HG02852 (cell line): ENCODE measurements around the gene CELF2.

Experiments
- ATAC-seq: cut with Tn5 transposase; IDR thresholded peaks from one replicate; pipeline ENCODE4 v1.9.1; 2021; ENCODE audit warnings: mild to moderate bottlenecking, moderate library complexity; ENCODE audit not compliant: unreplicated experiment

CELF2 gene

GRCh38 chr10:11020548-11020942 lies 2.9 kb downstream of the CELF2 start:
- no peak for ATAC-seq

- no peak for ATAC-seq
These were observed 4.5 kb downstream of the CELF2 start for GRCh38 chr10:11022213-11022612.

- ATAC-seq = no peak
These were observed 5.6 kb downstream of the CELF2 start for GRCh38 chr10:11023009-11023953.

GRCh38 chr10:11024596-11024995 lies 6.9 kb downstream of the CELF2 start:
- no peak for ATAC-seq

GRCh38 chr10:11025978-11026377 lies 8.3 kb downstream of the CELF2 start:
- ATAC-seq = no peak

GRCh38 chr10:11026773-11027172 lies 9.1 kb downstream of the CELF2 start:
- no peak for ATAC-seq

- ATAC-seq = no peak
These were observed 17.1 kb downstream of the CELF2 start for GRCh38 chr10:11034762-11035161.

- ATAC-seq = no peak
These were observed 17.8 kb downstream of the CELF2 start for GRCh38 chr10:11035301-11035991.

- ATAC-seq = no peak
These were observed 18.8 kb downstream of the CELF2 start for GRCh38 chr10:11036424-11037011.

GRCh38 chr10:11037991-11038390 lies 20.3 kb downstream of the CELF2 start:
- ATAC-seq = no peak

GRCh38 chr10:11042357-11042756 lies 24.7 kb downstream of the CELF2 start:
- ATAC-seq = no peak

- no peak for ATAC-seq
These were observed 25.4 kb downstream of the CELF2 start for GRCh38 chr10:11043039-11043438.

GRCh38 chr10:11043446-11044127 lies 25.9 kb downstream of the CELF2 start:
- ATAC-seq = no peak

GRCh38 chr10:11045487-11045886 lies 27.8 kb downstream of the CELF2 start:
- no peak for ATAC-seq

GRCh38 chr10:11045995-11046775 lies 28.5 kb downstream of the CELF2 start:
- no peak for ATAC-seq

- ATAC-seq = no peak
These were observed 29.1 kb downstream of the CELF2 start for GRCh38 chr10:11046776-11047160.

- ATAC-seq = no peak
These were observed 31.1 kb downstream of the CELF2 start for GRCh38 chr10:11048707-11049278.

GRCh38 chr10:11049806-11050205 lies 32.1 kb downstream of the CELF2 start:
- no peak for ATAC-seq

- ATAC-seq = no peak
These were observed 32.9 kb downstream of the CELF2 start for GRCh38 chr10:11050301-11051287.
